ENCODE measurements around the gene UBE3C.
A peak's percentile ranks its signal among the peaks of the same experiment; 100 is the strongest.

The UBE3C gene

DNA sequence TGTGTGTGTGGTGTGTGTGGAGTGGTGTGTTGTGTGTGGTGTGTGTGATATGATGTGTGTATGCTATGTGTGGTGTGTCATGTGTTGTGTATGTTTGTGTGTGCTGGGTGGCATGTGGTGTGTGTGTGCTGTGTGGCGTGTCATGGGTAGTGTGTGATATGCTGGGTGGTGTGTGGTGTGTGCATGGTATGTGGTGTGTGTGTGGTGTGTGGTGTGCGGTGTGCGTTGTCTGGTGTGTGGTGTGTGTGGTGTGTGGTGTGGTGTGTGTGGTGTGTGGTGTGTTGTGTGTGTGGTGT, 160.5 kb downstream of the UBE3C start:
- no peak for DNase-seq
- TF ChIP-seq, protein P1, sequence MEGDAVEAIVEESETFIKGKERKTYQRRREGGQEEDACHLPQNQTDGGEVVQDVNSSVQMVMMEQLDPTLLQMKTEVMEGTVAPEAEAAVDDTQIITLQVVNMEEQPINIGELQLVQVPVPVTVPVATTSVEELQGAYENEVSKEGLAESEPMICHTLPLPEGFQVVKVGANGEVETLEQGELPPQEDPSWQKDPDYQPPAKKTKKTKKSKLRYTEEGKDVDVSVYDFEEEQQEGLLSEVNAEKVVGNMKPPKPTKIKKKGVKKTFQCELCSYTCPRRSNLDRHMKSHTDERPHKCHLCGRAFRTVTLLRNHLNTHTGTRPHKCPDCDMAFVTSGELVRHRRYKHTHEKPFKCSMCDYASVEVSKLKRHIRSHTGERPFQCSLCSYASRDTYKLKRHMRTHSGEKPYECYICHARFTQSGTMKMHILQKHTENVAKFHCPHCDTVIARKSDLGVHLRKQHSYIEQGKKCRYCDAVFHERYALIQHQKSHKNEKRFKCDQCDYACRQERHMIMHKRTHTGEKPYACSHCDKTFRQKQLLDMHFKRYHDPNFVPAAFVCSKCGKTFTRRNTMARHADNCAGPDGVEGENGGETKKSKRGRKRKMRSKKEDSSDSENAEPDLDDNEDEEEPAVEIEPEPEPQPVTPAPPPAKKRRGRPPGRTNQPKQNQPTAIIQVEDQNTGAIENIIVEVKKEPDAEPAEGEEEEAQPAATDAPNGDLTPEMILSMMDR (IDR thresholded peaks at IDR 0.05; ENCODE audit: low read depth, low read length, missing control alignments) = no peak
- no peak overlapping the region for H3K4me3 ChIP-seq (ENCODE audit: low read depth, low read length)
- in situ Hi-C loops (cut with HindIII; ENCODE audit: low pct_ligation_motif_present, low sequenced_read_pairs) = no loop called here
- H3K27ac ChIP-seq = no peak overlapping the region
- no peaks in the 10 kb centered on the region for H3K27me3 ChIP-seq (replicated peaks)
- no peaks in the 10 kb centered on the region for H3K36me3 ChIP-seq (replicated peaks)

GRCh38 chr7:157299613-157300368, 161.1 kb downstream of the UBE3C start:
- no peak overlapping the region for H3K4me3 ChIP-seq (ENCODE audit: low read depth, low read length)
- in situ Hi-C loops (cut with HindIII; ENCODE audit: low pct_ligation_motif_present, low sequenced_read_pairs) = no loop called here
- H3K36me3 ChIP-seq (replicated peaks) = no peaks in the 10 kb centered on the region
- no peaks in the 10 kb centered on the region for H3K27me3 ChIP-seq (replicated peaks)
- TF ChIP-seq, protein P1 (IDR thresholded peaks at IDR 0.05; ENCODE audit: low read depth, low read length, missing control alignments) = peak; percentile 30
- DNase-seq = no peak
- H3K27ac ChIP-seq = no peak overlapping the region

DNA sequence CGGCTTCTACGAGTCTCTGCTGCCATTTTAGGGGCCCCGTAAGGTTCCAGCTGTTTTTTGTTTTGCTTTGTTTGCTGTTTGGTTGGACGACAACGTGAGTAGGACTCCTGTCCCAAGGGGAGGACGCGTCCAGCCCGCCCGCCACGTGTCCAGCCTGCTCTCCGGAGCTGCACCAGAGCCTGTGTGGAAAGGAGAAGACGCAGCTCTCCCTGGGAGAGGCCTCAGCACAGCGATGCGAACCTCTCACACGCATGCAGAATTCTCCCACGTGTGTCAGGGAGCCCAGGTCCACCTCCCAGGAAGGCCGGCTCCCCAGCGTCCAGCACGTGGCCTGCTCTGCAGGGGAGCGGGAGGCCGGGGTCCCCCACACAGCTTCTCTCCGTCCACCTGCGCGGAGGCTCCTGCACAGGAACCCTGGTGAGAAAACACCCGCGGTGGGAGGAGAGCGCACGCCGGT, 161.7 kb downstream of the UBE3C start:
- Histone ChIP-seq H3K27ac (no peak overlapping the region), H3K36me3 (replicated peaks) (no peaks in the 10 kb centered on the region), H3K27me3 (replicated peaks) (no peaks in the 10 kb centered on the region), H3K4me3 (ENCODE audit: low read depth, low read length) (no peak overlapping the region)
- no peak for DNase-seq
- in situ Hi-C loops (cut with HindIII; ENCODE audit: low pct_ligation_motif_present, low sequenced_read_pairs) = no loop called here
- TF ChIP-seq, protein P1 (IDR thresholded peaks at IDR 0.05; ENCODE audit: low read depth, low read length, missing control alignments) = no peak

DNA sequence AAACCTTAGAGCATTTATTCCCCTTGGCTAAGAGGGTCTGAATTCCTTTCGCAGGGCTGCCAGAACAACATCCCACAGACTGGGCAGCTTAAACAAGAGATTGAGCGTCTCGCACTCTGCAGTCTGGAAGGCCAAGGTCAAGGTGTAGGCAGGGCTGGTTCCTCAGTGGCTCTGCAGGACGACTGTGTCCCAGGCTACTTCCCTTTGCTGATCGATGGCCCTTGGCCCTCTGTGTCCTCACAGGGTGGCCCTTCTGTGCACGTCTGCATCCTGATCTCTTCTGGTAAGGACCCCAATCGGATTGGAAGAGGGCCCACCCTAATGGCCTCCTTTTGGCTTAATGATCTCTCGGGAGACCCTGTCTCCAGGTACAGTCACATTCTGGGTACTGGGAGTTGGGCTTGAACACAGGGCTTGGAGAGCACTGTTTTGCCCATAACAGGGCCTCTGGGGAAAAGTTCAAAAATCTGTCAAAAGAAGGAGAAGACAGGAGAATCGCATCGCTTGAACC, 162.9 kb downstream of the UBE3C start:
- no peak for DNase-seq
- in situ Hi-C loops (cut with HindIII; ENCODE audit: low pct_ligation_motif_present, low sequenced_read_pairs) = no loop called here
- no peak overlapping the region for H3K4me3 ChIP-seq (ENCODE audit: low read depth, low read length)
- H3K36me3 ChIP-seq (replicated peaks) = no peaks in the 10 kb centered on the region
- H3K27me3 ChIP-seq (replicated peaks) = no peaks in the 10 kb centered on the region
- H3K27ac ChIP-seq = no peak overlapping the region
- TF ChIP-seq, protein P1 (IDR thresholded peaks at IDR 0.05; ENCODE audit: low read depth, low read length, missing control alignments) = no peak

DNA sequence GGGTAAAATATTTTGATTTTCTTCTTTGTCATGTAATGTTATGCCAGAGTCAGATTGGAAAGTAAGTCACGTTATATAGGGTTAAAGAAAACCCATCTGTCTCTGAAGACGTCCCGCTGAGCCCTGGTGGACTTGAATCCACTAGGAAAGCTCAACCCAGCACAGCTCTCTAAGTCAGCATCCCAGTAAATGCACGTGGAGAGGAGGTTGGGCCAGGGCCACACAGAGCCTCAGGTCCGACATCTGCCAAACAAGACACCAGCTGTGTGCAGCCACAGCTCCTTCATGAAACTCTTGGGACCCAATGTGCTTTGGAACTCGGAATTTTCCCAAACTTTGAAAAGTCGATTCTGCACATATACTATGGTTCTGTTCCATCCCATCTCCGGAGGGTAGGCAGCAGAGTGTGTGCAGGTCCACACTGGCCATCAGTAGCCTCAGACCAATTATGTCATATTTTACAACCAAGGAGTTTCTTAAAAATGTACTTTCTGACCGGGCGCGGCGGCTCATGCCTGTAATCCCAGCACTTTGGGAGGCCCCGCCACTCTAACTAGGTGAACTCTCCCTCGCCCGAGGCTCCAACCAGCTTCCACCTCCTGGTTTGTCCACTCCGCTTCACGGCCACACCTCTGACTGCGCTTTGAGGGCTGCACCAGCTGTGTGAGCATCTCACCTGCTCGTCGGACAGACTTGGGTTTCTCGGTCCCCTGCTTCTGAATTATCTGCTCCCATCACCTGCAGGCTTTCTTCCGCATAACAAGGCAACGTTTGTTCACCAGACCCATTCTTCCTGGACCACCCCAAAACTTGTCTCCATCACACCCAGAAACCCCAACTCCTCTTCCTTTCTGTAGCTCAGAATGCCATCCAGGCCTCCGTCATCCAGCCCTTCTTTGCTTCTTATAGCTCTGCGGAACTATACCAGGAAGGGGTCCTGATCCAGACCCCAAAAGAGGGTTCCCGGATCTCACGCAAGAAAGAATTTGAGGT, 168.4 kb downstream of the UBE3C start:
- TF ChIP-seq, protein P1 (IDR thresholded peaks at IDR 0.05; ENCODE audit: low read depth, low read length, missing control alignments) = no peak
- H3K4me3 ChIP-seq (ENCODE audit: low read depth, low read length) = no peak overlapping the region
- H3K27ac ChIP-seq = no peak overlapping the region
- H3K36me3 ChIP-seq (replicated peaks) = no peaks in the 10 kb centered on the region
- in situ Hi-C loops (cut with HindIII; ENCODE audit: low pct_ligation_motif_present, low sequenced_read_pairs) = no loop called here
- no peaks in the 10 kb centered on the region for H3K27me3 ChIP-seq (replicated peaks)
- no peak for DNase-seq
